Endothelial cell of umbilical vein (primary cell): ENCODE results near the gene TMEM273. TPM values are rescaled to one million over a fixed set of nuclear protein-coding genes. Genes with fewer than 3 reads are reported as not detected.

Experiments used
- BruUV-seq: library from RNA; stranded (reverse); fragments of 400-500 nt; replicated peaks from 2 replicates; lab custom pipeline; 2021; lab: Mats Ljungman, UMichigan
- CTCF ChIA-PET: fragments of 300-600, 350-600 bp; sonication (Branson Sonifier 250); formaldehyde crosslinking; loops from one replicate; lab custom pipeline; 2021; ENCODE audit warnings: antibody characterized with exemption, inconsistent platforms; lab: Charles Lee
- POLR2A ChIA-PET: fragments of 300-600, 350-600 bp; sonication (Branson Sonifier 250); formaldehyde crosslinking; loops from one replicate; lab custom pipeline; 2021; ENCODE audit warnings: antibody characterized with exemption, inconsistent platforms; lab: Charles Lee
- DNase-seq: peaks from one replicate; pipeline ENCODE4 v3.0.0-alpha.2; 2011; ENCODE audit warnings: low read depth, low spot score
- FAIRE-seq: peaks from 2 replicates; lab custom pipeline; 2011; peaks lifted over from hg19 to GRCh38; lab: Jason Lieb, UNC
- H2AFZ ChIP-seq: 2 replicates; pipeline ENCODE4 v1.6.0; 2012; ENCODE audit warnings: low read depth, low read length, control low read depth, inconsistent platforms
- H3K27ac ChIP-seq: 2 replicates; pipeline ENCODE4 v1.5.1; 2011; ENCODE audit warnings: low read depth, mild to moderate bottlenecking, control low read depth, low read length, moderate library complexity; ENCODE audit not compliant: insufficient read depth
- H3K27me3 ChIP-seq, 2 experiments: 2 replicates each; pipeline versions ENCODE4 v1.6.0 to v1.6.1; 2011; ENCODE audit warnings: low read length in 2 of 2, mixed read lengths in 1 of 2; ENCODE audit not compliant: control insufficient read depth in 2 of 2, insufficient read depth in 2 of 2
- H3K36me3 ChIP-seq, 2 experiments: 2 replicates in 1 of 2; 3 replicates in 1 of 2; pipeline ENCODE4 v1.5.1; 2011; ENCODE audit warnings: low read length in 2 of 2, mild to moderate bottlenecking in 1 of 2, moderate library complexity in 1 of 2; ENCODE audit not compliant: control insufficient read depth in 2 of 2, insufficient read depth in 2 of 2; ENCODE audit errors: extremely low read depth in 1 of 2
- H3K4me1 ChIP-seq: 3 replicates; pipeline ENCODE4 v1.5.1; 2011; ENCODE audit warnings: mild to moderate bottlenecking, low read length; ENCODE audit not compliant: control insufficient read depth, insufficient read depth; ENCODE audit errors: extremely low read depth
- H3K4me2 ChIP-seq: 2 replicates; pipeline ENCODE4 v1.6.1; 2011; ENCODE audit warnings: low read length, control low read depth, mixed read lengths; ENCODE audit not compliant: insufficient read depth
- H3K4me3 ChIP-seq, 3 experiments: fragments of 200-600 bp in 1 of 3; sonication (generic), shearing (Covaris generic) in 1 of 3; replicated peaks in 1 of 3; 2 replicates each; pipeline ENCODE4 v1.5.1; 2011 to 2016; ENCODE audit warnings: control low read depth in 3 of 3, low read length in 3 of 3, mild to moderate bottlenecking in 2 of 3, inconsistent platforms in 1 of 3, low read depth in 1 of 3, moderate library complexity in 1 of 3; ENCODE audit not compliant: insufficient read depth in 1 of 3
- H3K79me2 ChIP-seq: 2 replicates; pipeline ENCODE4 v1.6.0; 2012; ENCODE audit warnings: low read length, inconsistent platforms; ENCODE audit not compliant: control insufficient read depth, insufficient read depth
- H3K9ac ChIP-seq: replicated peaks from 2 replicates; pipeline ENCODE3; 2011; ENCODE audit warnings: low read length, control low read depth; ENCODE audit not compliant: insufficient read depth; ENCODE audit errors: extremely low read depth
- H3K9me1 ChIP-seq: replicated peaks from 3 replicates; pipeline ENCODE4 v1.6.0; 2011; ENCODE audit warnings: mild to moderate bottlenecking, low read length; ENCODE audit not compliant: control insufficient read depth, insufficient read depth; ENCODE audit errors: extremely low read depth
- H3K9me3 ChIP-seq: replicated peaks from 2 replicates; pipeline ENCODE4 v1.5.1; 2012; ENCODE audit warnings: low read length, inconsistent platforms; ENCODE audit not compliant: control insufficient read depth, insufficient read depth
- H4K20me1 ChIP-seq: replicated peaks from 2 replicates; pipeline ENCODE3; 2011; ENCODE audit warnings: mild to moderate bottlenecking, low read length; ENCODE audit not compliant: control insufficient read depth, insufficient read depth; ENCODE audit errors: extremely low read depth
- CTCF ChIP-seq, 2 donors: IDR thresholded peaks; 1 replicate in 1 of 2; 2 replicates in 1 of 2; pipeline ENCODE4 v1.5.1; 2011; ENCODE audit warnings: low read length in 2 of 2, mild to moderate bottlenecking in 2 of 2, moderate library complexity in 2 of 2, control low read depth in 1 of 2, inconsistent platforms in 1 of 2, low read depth in 1 of 2; ENCODE audit not compliant: insufficient read depth in 1 of 2; ENCODE audit errors: extremely low read depth in 1 of 2
- EZH2 ChIP-seq: IDR thresholded peaks from 2 replicates; pipeline ENCODE4 v1.6.1; 2012; ENCODE audit warnings: borderline replicate concordance, low read depth, mild to moderate bottlenecking, moderate library complexity, low read length, inconsistent platforms; ENCODE audit not compliant: severe bottlenecking
- FOS ChIP-seq: IDR thresholded peaks from 2 replicates; pipeline ENCODE4 v1.6.1; 2011; ENCODE audit warnings: mild to moderate bottlenecking, low read length, moderate library complexity, borderline replicate concordance; ENCODE audit not compliant: insufficient read depth
- GATA2 ChIP-seq: IDR thresholded peaks from 2 replicates; pipeline ENCODE4 v1.7.0; 2011; ENCODE audit warnings: low read depth, mild to moderate bottlenecking, moderate library complexity, mixed read lengths, low read length; ENCODE audit not compliant: insufficient read length, insufficient read depth
- JUN ChIP-seq: IDR thresholded peaks from 2 replicates; pipeline ENCODE4 v1.6.1; 2011; ENCODE audit warnings: borderline replicate concordance, low read depth; ENCODE audit not compliant: insufficient read length, insufficient read depth
- MYC ChIP-seq: IDR thresholded peaks from one replicate; pipeline ENCODE4 v1.6.1; 2011; ENCODE audit warnings: mild to moderate bottlenecking, low read depth, low read length
- POLR2A ChIP-seq: IDR thresholded peaks from 2 replicates; pipeline ENCODE4 v1.6.1; 2012; ENCODE audit warnings: low read depth, mild to moderate bottlenecking, control low read depth, low read length
- POLR2AphosphoS5 ChIP-seq: IDR thresholded peaks from 2 replicates; pipeline ENCODE4 v1.6.1; 2012; ENCODE audit warnings: low read depth, mild to moderate bottlenecking, control low read depth, low read length, moderate library complexity; ENCODE audit not compliant: insufficient read depth
- dilution Hi-C: fragments of 300-500 bp; cut with MboI; formaldehyde crosslinking; loops from one replicate; pipeline ENCODE4 v1.15.0; 2019; ENCODE audit warnings: low sequenced_read_pairs; ENCODE audit not compliant: extremely low pct_ligation_motif_present
- intact Hi-C: fragments of 100-400 bp; cut with micrococcal nuclease; formaldehyde crosslinking; loops from one replicate; pipeline ENCODE4 v1.10.0; 2022
- polyA plus RNA-seq, 4 experiments: library from polyadenylated mRNA; depleted of rRNA in 3 of 4; stranded (reverse) in 3 of 4; unstranded in 1 of 4; fragments of >200 nt; gene quantifications; 2 replicates each; pipeline versions ENCODE4 v1.2.1 to v1.2.3, GENCODE V29; 2011 to 2012; ENCODE audit warnings: missing spikeins in 1 of 4
- total RNA-seq: library from RNA; stranded (reverse); gene quantifications from 2 replicates; pipeline ENCODE4 v1.2.3, GENCODE V29; 2021
- TF ChIP-seq, protein P1 (sequence below): IDR thresholded peaks from 2 replicates; pipeline ENCODE4 v1.6.1; 2011; ENCODE audit not compliant: insufficient read depth, insufficient read length

TMEM273 gene
- total and polyA plus RNA-seq, 2 donors (not counting 3 experiments of a cell fraction or from before 2014, with no cell fraction given), result 1.9 to 3.7 TPM

GRCh38 chr10:49173853-49174252, 14.3 kb downstream of the TMEM273 start:
- H3K9me1 ChIP-seq, result no peaks in the 10 kb centered on the region
- dilution Hi-C loops, result no loop called here
- no peaks in the 10 kb centered on the region for H3K9me3 ChIP-seq
- no peak overlapping the region for H3K4me2 ChIP-seq
- no peak for FAIRE-seq
- POLR2A ChIA-PET, result no interaction called here
- H3K4me1 ChIP-seq, result peaks cover 9% of the 10 kb centered on the region
- peaks cover 0 to 4% of the 10 kb centered on the region in 2 experiments for H3K27me3 ChIP-seq
- no peak for DNase-seq
- TF ChIP-seq POLR2AphosphoS5 (no peak), CTCF (IDR thresholded peaks at IDR 0.05; ENCODE audit: extremely low read depth in 1 of 2, insufficient read depth in 1 of 2, low read depth in 1 of 2, low read length in 2 of 2) (no peak), GATA2 (no peak), JUN (no peak), FOS (no peak), EZH2 (no peak), POLR2A (no peak), MYC (no peak)
- TF ChIP-seq, protein P1, sequence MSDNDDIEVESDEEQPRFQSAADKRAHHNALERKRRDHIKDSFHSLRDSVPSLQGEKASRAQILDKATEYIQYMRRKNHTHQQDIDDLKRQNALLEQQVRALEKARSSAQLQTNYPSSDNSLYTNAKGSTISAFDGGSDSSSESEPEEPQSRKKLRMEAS, result no peak
- no TSS peak for BruUV-seq
- CTCF ChIA-PET, result interaction anchor here (1.5 kb wide), 1 partner anchor 9 kb away, joined by 12 read pairs; no protein-coding TSS in a partner anchor
- intact Hi-C loops, result no loop called here
- no peaks in the 10 kb centered on the region for H4K20me1 ChIP-seq
- H3K4me3 ChIP-seq, result no peak overlapping the region
- H3K79me2 ChIP-seq, result no peaks in the 10 kb centered on the region
- H3K36me3 ChIP-seq, result no peaks in the 10 kb centered on the region
- H3K9ac ChIP-seq, result no peak overlapping the region
- no peak overlapping the region for H3K27ac ChIP-seq
- H2AFZ ChIP-seq, result no peak overlapping the region
